ENCODE measurements around the gene RUNX2. TPM values are rescaled to one million over a fixed set of nuclear protein-coding genes. Genes with fewer than 3 reads are reported as not detected.

RUNX2 gene
- total and polyA plus RNA-seq, 9 of the 15 experiments (the other 6 are each of a cell fraction or from before 2014, with no cell fraction given): 0.29 to 1.00 (median 0.43) TPM

DNA sequence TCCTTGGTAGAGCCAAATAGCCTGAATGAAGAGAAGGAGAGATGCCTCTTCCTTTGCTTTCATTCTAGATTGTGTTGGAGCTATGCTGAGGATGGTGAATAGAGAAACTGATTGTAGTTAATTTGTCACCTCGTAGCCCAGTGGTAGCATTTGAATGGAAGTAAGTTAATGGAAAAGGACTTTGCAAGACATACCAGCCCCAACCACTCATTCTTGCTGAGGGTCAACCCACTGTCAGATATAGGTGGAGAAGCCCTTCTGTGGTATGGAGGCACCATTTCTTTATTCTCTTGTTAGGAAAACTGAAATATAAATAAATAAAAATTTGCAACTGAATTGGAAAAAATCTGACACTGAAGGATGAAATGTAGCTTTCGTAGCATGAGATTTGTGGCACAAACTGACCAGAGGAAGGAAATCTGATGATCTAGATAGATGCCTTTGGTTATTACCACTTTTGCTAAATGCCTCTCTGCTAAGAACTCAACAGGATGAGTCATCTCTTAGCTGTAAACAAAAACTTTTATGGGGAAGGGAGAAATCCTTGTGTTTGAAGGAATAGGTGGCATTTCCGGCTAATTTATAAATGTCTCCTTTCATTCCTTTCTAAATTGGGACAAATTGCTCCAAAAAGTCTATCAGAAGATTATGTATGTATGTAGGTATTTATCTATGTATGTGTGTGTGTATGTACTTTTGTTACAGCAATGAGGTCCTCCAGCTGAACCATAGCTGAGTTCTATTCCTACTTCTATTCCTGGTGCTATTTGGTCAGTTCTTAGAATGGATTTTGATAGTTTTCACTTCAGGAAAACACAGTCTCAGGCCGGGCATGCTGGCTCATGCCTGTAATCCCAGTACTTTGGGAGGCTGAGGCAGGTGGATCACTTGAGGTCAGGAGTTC is 126.1 kb downstream of the RUNX2 start:
- no peak overlapping the region for H3K4me2 ChIP-seq (ENCODE audit: insufficient read depth, low read length)
- in situ Hi-C loops (cut with MboI) (no loop called here), intact Hi-C loops (cut with micrococcal nuclease) (no loop called here)
- no peaks in the 10 kb centered on the region for H3K9me3 ChIP-seq (replicated peaks; ENCODE audit: control insufficient read depth, insufficient read depth, low read depth, low read length)
- CTCF ChIA-PET (ENCODE audit: low intra/inter-chr PET ratio): no interaction called here
- H3K79me2 ChIP-seq (ENCODE audit: control insufficient read depth, insufficient read depth, low read length): no peaks in the 10 kb centered on the region
- POLR2A ChIA-PET: interaction anchor here (0.7 to 1.4 kb wide), 3 partner anchors 8 to 37 kb away, joined by 3 to 5 read pairs (median 5); no protein-coding TSS in a partner anchor
- no peaks in the 10 kb centered on the region; a peak in 1 of 5 replicates for H3K27me3 ChIP-seq (ENCODE audit: control insufficient read depth in 2 of 2, insufficient read depth in 2 of 2, low read length in 2 of 2)
- H3K36me3 ChIP-seq (ENCODE audit: control insufficient read depth, insufficient read depth, low read length): no peaks in the 10 kb centered on the region
- no peaks in the 10 kb centered on the region for H3K9me1 ChIP-seq (ENCODE audit: control insufficient read depth, insufficient read depth, low read length)
- H3K27ac ChIP-seq (ENCODE audit: extremely low read depth, low read depth, low read length): no peak overlapping the region
- ATAC-seq (peak; percentile 47; the same call in 2 of the 3 replicates), FAIRE-seq (peak; percentile 42), DNase-seq (ENCODE audit: extremely low read depth in 1 of 4, low spot score in 3 of 4) (no peak)
- H3K4me3 ChIP-seq: no peak overlapping the region
- H2AFZ ChIP-seq (ENCODE audit: low read depth, low read length): no peak overlapping the region
- H4K20me1 ChIP-seq (replicated peaks; ENCODE audit: control insufficient read depth, insufficient read depth, low read length): no peaks in the 10 kb centered on the region
- peaks cover 0 to 44% of the 10 kb centered on the region in 2 experiments; a peak in 3 of 5 replicates for H3K4me1 ChIP-seq (replicated peaks in 1 of 2; ENCODE audit: control insufficient read depth in 2 of 2, insufficient read depth in 2 of 2, low read length in 2 of 2)
- BruUV-seq (replicated peaks): no TSS peak
- no peak overlapping the region for H3K9ac ChIP-seq (ENCODE audit: insufficient read depth in 1 of 2, low read depth in 2 of 2, low read length in 2 of 2)
- WGBS (ENCODE audit: insufficient coverage, low coverage, missing lambda C conversion rate): 20% methylated on average over 4 of the region's 4 CpGs
- TF ChIP-seq HMG20A (CRISPR knock-in tag; conservative IDR thresholded peaks at IDR 0.05) (peak; percentile 54; the same call in 1 of the 2 replicates), RCOR1 (IDR thresholded peaks at IDR 0.05; ENCODE audit: borderline replicate concordance in 1 of 2, low read depth in 2 of 2, low read length in 2 of 2) (peak in 1 of 2 experiments; percentile 96; a peak in 2 of 4 replicates), NR2C2 (CRISPR knock-in tag; IDR thresholded peaks at IDR 0.05) (no peak), NR2C2 (tag; IDR thresholded peaks at IDR 0.05) (no peak), SMARCE1 (IDR thresholded peaks at IDR 0.05) (peak; percentile 84; the same call in 1 of the 2 replicates), JUNB (CRISPR knock-in tag; conservative IDR thresholded peaks at IDR 0.05) (peak; percentile 74; the same call in 1 of the 2 replicates), EP300 (IDR thresholded peaks at IDR 0.05; ENCODE audit: low read length) (peak; percentile 58), C11orf30 (IDR thresholded peaks at IDR 0.05; ENCODE audit: low read depth) (peak; percentile 55; the same call in 1 of the 2 replicates), MEIS2 (IDR thresholded peaks at IDR 0.05; ENCODE audit: partially characterized antibody) (peak; percentile 63), HNRNPL (IDR thresholded peaks at IDR 0.05; ENCODE audit: low read depth, low read length) (no peak), SIX5 (IDR thresholded peaks at IDR 0.05; ENCODE audit: borderline replicate concordance in 1 of 2, insufficient read depth in 1 of 2, low read depth in 1 of 2, low read length in 2 of 2) (no peak), ETV6 (IDR thresholded peaks at IDR 0.05; ENCODE audit: borderline replicate concordance in 1 of 2, low read depth in 2 of 2, low read length in 1 of 2) (0 out of 4 replicates have a peak, but pooled peaks of 1 of the 2 experiments have one; percentile 41), ETV6 (CRISPR knock-in tag; IDR thresholded peaks at IDR 0.05; ENCODE audit: borderline replicate concordance) (no peak)
- TF ChIP-seq, protein P1, sequence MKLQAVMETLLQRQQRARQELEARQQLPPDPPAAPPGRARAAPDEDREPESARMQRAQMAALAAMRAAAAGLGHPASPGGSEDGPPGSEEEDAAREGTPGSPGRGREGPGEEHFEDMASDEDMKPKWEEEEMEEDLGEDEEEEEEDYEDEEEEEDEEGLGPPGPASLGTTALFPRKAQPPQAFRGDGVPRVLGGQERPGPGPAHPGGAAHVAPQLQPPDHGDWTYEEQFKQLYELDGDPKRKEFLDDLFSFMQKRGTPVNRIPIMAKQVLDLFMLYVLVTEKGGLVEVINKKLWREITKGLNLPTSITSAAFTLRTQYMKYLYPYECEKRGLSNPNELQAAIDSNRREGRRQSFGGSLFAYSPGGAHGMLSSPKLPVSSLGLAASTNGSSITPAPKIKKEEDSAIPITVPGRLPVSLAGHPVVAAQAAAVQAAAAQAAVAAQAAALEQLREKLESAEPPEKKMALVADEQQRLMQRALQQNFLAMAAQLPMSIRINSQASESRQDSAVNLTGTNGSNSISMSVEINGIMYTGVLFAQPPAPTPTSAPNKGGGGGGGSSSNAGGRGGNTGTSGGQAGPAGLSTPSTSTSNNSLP (IDR thresholded peaks at IDR 0.05; ENCODE audit: borderline replicate concordance, low read depth, low read length): peak; percentile 35; the same call in 1 of the 2 replicates

All from K562 (cell line).